K562 (cell line): Measurements from ENCODE around the gene RACGAP1. TPM values are rescaled to one million over a fixed set of nuclear protein-coding genes. Genes with fewer than 3 reads are reported as not detected.

Experiments
- E2F6 ChIP-seq, 2 experiments: IDR thresholded peaks; 2 replicates each; pipeline ENCODE4 v1.6.1; 2011; ENCODE audit warnings: borderline replicate concordance in 1 of 2, control low read depth in 1 of 2, low read depth in 1 of 2, low read length in 1 of 2, mild to moderate bottlenecking in 1 of 2, mixed read lengths in 1 of 2, moderate library complexity in 1 of 2; ENCODE audit not compliant: insufficient read depth in 1 of 2, insufficient read length in 1 of 2, poor library complexity in 1 of 2, severe bottlenecking in 1 of 2; ENCODE audit errors: extremely low read depth in 1 of 2
- EZH2 ChIP-seq: IDR thresholded peaks from 2 replicates; pipeline ENCODE4 v1.6.1; 2012; ENCODE audit warnings: low read depth, mild to moderate bottlenecking, inconsistent platforms, low read length, borderline replicate concordance
- FIP1L1 ChIP-seq: fragments of 200-400 bp; formaldehyde crosslinking; IDR thresholded peaks from 2 replicates; pipeline ENCODE4 v1.6.1; 2018; ENCODE audit warnings: mild to moderate bottlenecking, low read depth, low read length; ENCODE audit not compliant: poor library complexity, severe bottlenecking
- FOXA1 ChIP-seq: fragments of 450-650 bp; IDR thresholded peaks from 2 replicates; pipeline ENCODE4 v1.6.1; 2016; ENCODE audit warnings: mild to moderate bottlenecking, borderline replicate concordance
- MBD2 ChIP-seq: sonication (generic); IDR thresholded peaks from 2 replicates; pipeline ENCODE4 v1.6.1; 2016; ENCODE audit warnings: low read depth, borderline replicate concordance
- MCM3 ChIP-seq: fragments of 450-650 bp; IDR thresholded peaks from 2 replicates; pipeline ENCODE4 v1.6.1; 2016
- MGA ChIP-seq: fragments of 450-650 bp; IDR thresholded peaks from 2 replicates; pipeline ENCODE4 v1.6.1; 2016; ENCODE audit warnings: mild to moderate bottlenecking, moderate library complexity
- MNT ChIP-seq, 2 experiments: fragments of 450-650 bp; conservative IDR thresholded peaks; 2 replicates each; pipeline ENCODE4 v1.6.1; 2017; ENCODE audit warnings: mild to moderate bottlenecking in 2 of 2, moderate library complexity in 2 of 2
- MTF1 ChIP-seq: fragments of 250-450 bp; sonication (Bioruptor Pico); IDR thresholded peaks from 2 replicates; pipeline ENCODE4 v1.9.0; 2021; ENCODE audit warnings: moderate library complexity, mild to moderate bottlenecking, inconsistent platforms, borderline replicate concordance
- ZFP1 ChIP-seq: fragments of 450-650 bp; formaldehyde crosslinking; IDR thresholded peaks from 2 replicates; pipeline ENCODE4 v1.4.0; 2020; ENCODE audit warnings: mild to moderate bottlenecking, mixed read lengths
- ZNF445 ChIP-seq: fragments of 250-450 bp; sonication (Bioruptor Pico); IDR thresholded peaks from 2 replicates; pipeline ENCODE4 v1.4.0; 2020; ENCODE audit warnings: low read depth, mild to moderate bottlenecking, moderate library complexity
- ZNF76 ChIP-seq: fragments of 250-450 bp; sonication (Bioruptor Pico); IDR thresholded peaks from 2 replicates; pipeline ENCODE4 v1.4.0; 2020; ENCODE audit warnings: mild to moderate bottlenecking, moderate library complexity, borderline replicate concordance
- polyA plus RNA-seq, 8 experiments: library from polyadenylated mRNA; depleted of rRNA in 4 of 8; stranded (reverse) in 5 of 8; unstranded in 3 of 8; fragments of >200 nt; fragmentation: Nextera tagmentation in 2 of 8; fragmentation: Illumina TruSeq in 1 of 8; extraction: Ambion mirVana in 2 of 8; extraction: Trizol in 1 of 8; gene quantifications; 2 replicates each; pipeline versions ENCODE4 v1.2.1 to v1.2.3, GENCODE V29; 2011 to 2014; ENCODE audit warnings: inconsistent platforms in 1 of 8, missing spikeins in 1 of 8
- total RNA-seq, 7 experiments: library from RNA; depleted of rRNA in 6 of 7; stranded (reverse); fragments of >200 nt in 6 of 7; fragmentation: Illumina TruSeq in 2 of 7; extraction: Trizol in 2 of 7; gene quantifications; 2 replicates each; pipeline versions ENCODE4 v1.2.1 to v1.2.3, GENCODE V29; 2011 to 2021; ENCODE audit warnings: low replicate concordance in 1 of 7

RACGAP1 gene
- total and polyA plus RNA-seq, 9 of the 15 experiments (the other 6 are each of a cell fraction or from before 2014, with no cell fraction given), result 56.4 to 92.9 (median 71.8) TPM

GRCh38 chr12:50055831-50056638, 30.7 kb upstream of the RACGAP1 start (continued):
- TF ChIP-seq MGA (peak; percentile 80), FIP1L1 (no peak), ZFP1 (CRISPR knock-in tag) (no peak), MNT (conservative IDR thresholded peaks at IDR 0.05) (peak in 1 of 2 experiments; percentile 81; a peak in 2 of 4 replicates), MCM3 (no peak), MTF1 (CRISPR knock-in tag) (no peak), MBD2 (no peak), ZNF445 (CRISPR knock-in tag) (no peak), EZH2 (no peak), ZNF76 (CRISPR knock-in tag) (no peak), E2F6 (IDR thresholded peaks at IDR 0.05; ENCODE audit: borderline replicate concordance in 1 of 2, extremely low read depth in 1 of 2, insufficient read depth in 1 of 2, insufficient read length in 1 of 2, low read depth in 1 of 2, low read length in 1 of 2, poor library complexity in 1 of 2, severe bottlenecking in 1 of 2) (peak; percentile 40 to 78), FOXA1 (no peak)
